Ishikawa (cell line): ENCODE measurements around the gene ATG7.

Experiments used
- CEBPB ChIP-seq: IDR thresholded peaks from 2 replicates; pipeline ENCODE4 v1.6.1; 2012
- CREB1 ChIP-seq: IDR thresholded peaks from 2 replicates; pipeline ENCODE4 v1.6.1; 2012; ENCODE audit warnings: low read depth
- EGR1 ChIP-seq: IDR thresholded peaks from 2 replicates; pipeline ENCODE4 v1.6.1; 2012
- TAF1 ChIP-seq: IDR thresholded peaks from 2 replicates; pipeline ENCODE4 v1.6.1; 2012; ENCODE audit warnings: low read depth, mild to moderate bottlenecking
- YY1 ChIP-seq: IDR thresholded peaks from 2 replicates; pipeline ENCODE4 v1.6.1; 2012; ENCODE audit warnings: low read depth
- TF ChIP-seq, protein P1 (sequence below): IDR thresholded peaks from 2 replicates; pipeline ENCODE4 v1.6.1; 2012; ENCODE audit warnings: low read depth, mild to moderate bottlenecking

DNA sequence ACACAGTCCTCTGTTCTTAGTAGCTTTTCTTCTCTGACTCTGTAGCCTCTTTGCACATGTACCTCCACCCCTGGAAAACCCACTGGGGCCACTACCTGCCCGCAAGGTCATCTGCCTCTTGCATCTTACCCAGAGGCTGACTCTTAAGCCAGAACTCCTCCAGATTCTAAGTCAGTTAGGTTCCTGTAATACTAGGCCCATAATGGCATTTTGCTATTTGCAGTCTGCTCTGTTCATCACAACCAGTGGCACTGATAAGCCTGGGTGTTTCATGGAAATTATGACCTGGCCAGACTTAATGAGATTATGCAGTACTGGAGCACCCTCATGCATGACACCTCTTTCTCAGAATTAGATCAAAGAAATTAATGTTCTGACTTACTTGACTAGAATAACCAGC is 31.7 kb upstream of the ATG7 start:
- TF ChIP-seq, protein P1, sequence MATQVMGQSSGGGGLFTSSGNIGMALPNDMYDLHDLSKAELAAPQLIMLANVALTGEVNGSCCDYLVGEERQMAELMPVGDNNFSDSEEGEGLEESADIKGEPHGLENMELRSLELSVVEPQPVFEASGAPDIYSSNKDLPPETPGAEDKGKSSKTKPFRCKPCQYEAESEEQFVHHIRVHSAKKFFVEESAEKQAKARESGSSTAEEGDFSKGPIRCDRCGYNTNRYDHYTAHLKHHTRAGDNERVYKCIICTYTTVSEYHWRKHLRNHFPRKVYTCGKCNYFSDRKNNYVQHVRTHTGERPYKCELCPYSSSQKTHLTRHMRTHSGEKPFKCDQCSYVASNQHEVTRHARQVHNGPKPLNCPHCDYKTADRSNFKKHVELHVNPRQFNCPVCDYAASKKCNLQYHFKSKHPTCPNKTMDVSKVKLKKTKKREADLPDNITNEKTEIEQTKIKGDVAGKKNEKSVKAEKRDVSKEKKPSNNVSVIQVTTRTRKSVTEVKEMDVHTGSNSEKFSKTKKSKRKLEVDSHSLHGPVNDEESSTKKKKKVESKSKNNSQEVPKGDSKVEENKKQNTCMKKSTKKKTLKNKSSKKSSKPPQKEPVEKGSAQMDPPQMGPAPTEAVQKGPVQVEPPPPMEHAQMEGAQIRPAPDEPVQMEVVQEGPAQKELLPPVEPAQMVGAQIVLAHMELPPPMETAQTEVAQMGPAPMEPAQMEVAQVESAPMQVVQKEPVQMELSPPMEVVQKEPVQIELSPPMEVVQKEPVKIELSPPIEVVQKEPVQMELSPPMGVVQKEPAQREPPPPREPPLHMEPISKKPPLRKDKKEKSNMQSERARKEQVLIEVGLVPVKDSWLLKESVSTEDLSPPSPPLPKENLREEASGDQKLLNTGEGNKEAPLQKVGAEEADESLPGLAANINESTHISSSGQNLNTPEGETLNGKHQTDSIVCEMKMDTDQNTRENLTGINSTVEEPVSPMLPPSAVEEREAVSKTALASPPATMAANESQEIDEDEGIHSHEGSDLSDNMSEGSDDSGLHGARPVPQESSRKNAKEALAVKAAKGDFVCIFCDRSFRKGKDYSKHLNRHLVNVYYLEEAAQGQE = no peak
- TF ChIP-seq CREB1 = no peak
- TF ChIP-seq EGR1 = no peak
- no peak for TF ChIP-seq TAF1
- no peak for TF ChIP-seq YY1
- TF ChIP-seq CEBPB = no peak
